HepG2 (cell line): ENCODE data around the gene DBNDD2. TPM values are rescaled to one million over a fixed set of nuclear protein-coding genes. Genes with fewer than 3 reads are reported as not detected.
A peak's percentile ranks its signal among the peaks of the same experiment; 100 is the strongest.

ENCODE experiments used
- EED ChIP-seq: sonication (generic); formaldehyde crosslinking; IDR thresholded peaks from 2 replicates; pipeline ENCODE4 v1.5.0; 2020; ENCODE audit warnings: mild to moderate bottlenecking, missing genetic modification reagents
- HIC2 ChIP-seq: sonication (generic); formaldehyde crosslinking; IDR thresholded peaks from 2 replicates; pipeline ENCODE4 v1.9.0; 2022; ENCODE audit warnings: low read depth, missing genetic modification reagents
- KMT2B ChIP-seq: IDR thresholded peaks from 2 replicates; pipeline ENCODE4 v1.6.1; 2016; ENCODE audit warnings: missing genetic modification reagents, missing compliant biosample characterization
- NR2F1 ChIP-seq, 2 experiments: fragments of 450-650 bp in 1 of 2; formaldehyde crosslinking in 1 of 2; IDR thresholded peaks; 2 replicates each; pipeline versions ENCODE4 v1.5.0 to v1.6.1; 2016 to 2020; ENCODE audit warnings: mild to moderate bottlenecking in 1 of 2, missing compliant biosample characterization in 1 of 2, missing genetic modification reagents in 1 of 2, moderate library complexity in 1 of 2
- NRL ChIP-seq: sonication (generic); formaldehyde crosslinking; IDR thresholded peaks from 2 replicates; pipeline ENCODE4 v1.5.0; 2020; ENCODE audit warnings: missing genetic modification reagents, mild to moderate bottlenecking, moderate library complexity, borderline replicate concordance
- ZFP36L2 ChIP-seq: sonication (generic); formaldehyde crosslinking; IDR thresholded peaks from 2 replicates; pipeline ENCODE4 v1.4.0; 2020; ENCODE audit warnings: missing genetic modification reagents
- ZNF101 ChIP-seq: sonication (generic); formaldehyde crosslinking; IDR thresholded peaks from 2 replicates; pipeline ENCODE4 v1.4.0; 2020; ENCODE audit warnings: mild to moderate bottlenecking, low read depth, missing genetic modification reagents, borderline replicate concordance
- ZNF143 ChIP-seq: sonication (generic); formaldehyde crosslinking; IDR thresholded peaks from 2 replicates; pipeline ENCODE4 v1.4.0; 2020; ENCODE audit warnings: missing genetic modification reagents
- ZNF318 ChIP-seq: sonication (generic); formaldehyde crosslinking; IDR thresholded peaks from 2 replicates; pipeline ENCODE4 v1.4.0; 2020; ENCODE audit warnings: mild to moderate bottlenecking, missing genetic modification reagents
- ZNF598 ChIP-seq: sonication (generic); formaldehyde crosslinking; IDR thresholded peaks from 2 replicates; pipeline ENCODE4 v1.5.1; 2020; ENCODE audit warnings: mild to moderate bottlenecking, missing genetic modification reagents, borderline replicate concordance
- ZNF609 ChIP-seq: sonication (generic); formaldehyde crosslinking; IDR thresholded peaks from 2 replicates; pipeline ENCODE4 v1.4.0; 2020; ENCODE audit warnings: mild to moderate bottlenecking, missing genetic modification reagents, borderline replicate concordance
- ZNF614 ChIP-seq: IDR thresholded peaks from 2 replicates; pipeline ENCODE4 v1.6.1; 2018; ENCODE audit warnings: missing biosample characterization, missing genetic modification reagents, inconsistent platforms, borderline replicate concordance
- polyA plus RNA-seq, 8 experiments: library from polyadenylated mRNA; depleted of rRNA in 3 of 8; stranded (reverse) in 7 of 8; unstranded in 1 of 8; fragments of >200 nt; fragmentation: Illumina TruSeq in 4 of 8; extraction: Trizol in 4 of 8; gene quantifications; 2 replicates each; pipeline versions ENCODE4 v1.2.1 to v1.2.3, GENCODE V29; 2011 to 2016; ENCODE audit warnings: low read depth in 4 of 8, missing spikeins in 1 of 8, mixed read lengths in 1 of 8; ENCODE audit not compliant: insufficient read depth in 1 of 8
- total RNA-seq, 5 experiments: library from RNA; depleted of rRNA; stranded (reverse); fragments of >200 nt; fragmentation: Illumina TruSeq; extraction: Trizol; gene quantifications; 2 replicates each; pipeline ENCODE4 v1.2.3, GENCODE V29; 2016; ENCODE audit warnings: low read depth in 1 of 5

Gene DBNDD2
- total and polyA plus RNA-seq, 2 of the 13 experiments (the other 11 are each of a cell fraction or from before 2014, with no cell fraction given): 16.7 to 47.6 TPM

GRCh38 chr20:45359406-45360148, 48.5 kb upstream of the DBNDD2 start (continued):
- TF ChIP-seq ZNF101 (CRISPR knock-in tag) (no peak), ZNF318 (CRISPR knock-in tag) (no peak), ZNF614 (no peak; the same call in 1 of the 2 replicates), ZFP36L2 (CRISPR knock-in tag) (no peak), ZNF609 (CRISPR knock-in tag) (no peak), EED (CRISPR knock-in tag) (0 out of 2 replicates have a peak, but pooled peaks have one; percentile 47), ZNF598 (CRISPR knock-in tag) (peak; percentile 85), HIC2 (CRISPR knock-in tag) (no peak), NR2F1 (CRISPR knock-in tag; IDR thresholded peaks at IDR 0.05) (no peak; a peak in 1 of 4 replicates), NRL (CRISPR knock-in tag) (no peak), KMT2B (CRISPR knock-in tag) (no peak), ZNF143 (CRISPR knock-in tag) (no peak)
